ENCODE results near the gene TICAM1.
"Not testable (repeated sequence)": the region's sequence is repeated elsewhere in the genome, so short reads cannot be mapped to it uniquely, and the experiment has no call there.

TICAM1 gene

GRCh38 chr19:4823577-4823976, 7.9 kb downstream of the TICAM1 start:
- no peak for DNase-seq (ENCODE audit: low spot score)
- in situ Hi-C loops (cut with MboI; ENCODE audit: low sequenced_read_pairs, unreplicated experiment): no loop called here
- TF ChIP-seq CTCF (IDR thresholded peaks at IDR 0.05; ENCODE audit: borderline replicate concordance, control extremely low read depth, extremely low read depth, insufficient read depth, missing control alignments): no peak

DNA sequence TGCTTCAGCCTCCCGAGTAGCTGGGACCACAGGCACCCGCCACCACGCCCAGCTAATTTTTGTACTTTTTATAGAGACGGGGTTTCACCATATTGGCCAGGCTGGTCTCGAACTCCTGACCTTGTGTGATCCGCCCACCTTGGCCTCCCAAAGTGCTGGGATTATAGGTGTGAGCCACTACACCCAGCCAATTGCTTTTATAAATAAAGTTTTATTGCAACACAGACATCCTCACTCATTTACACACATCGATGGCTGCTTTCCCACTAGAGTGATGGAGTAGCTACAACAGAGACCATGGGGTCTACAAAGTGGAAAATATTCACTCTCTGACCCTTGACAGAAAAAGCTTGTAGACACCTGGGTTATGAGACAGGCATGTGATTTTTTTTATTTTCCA, 9.2 kb downstream of the TICAM1 start:
- DNase-seq (ENCODE audit: low spot score): not testable (repeated sequence)

DNA sequence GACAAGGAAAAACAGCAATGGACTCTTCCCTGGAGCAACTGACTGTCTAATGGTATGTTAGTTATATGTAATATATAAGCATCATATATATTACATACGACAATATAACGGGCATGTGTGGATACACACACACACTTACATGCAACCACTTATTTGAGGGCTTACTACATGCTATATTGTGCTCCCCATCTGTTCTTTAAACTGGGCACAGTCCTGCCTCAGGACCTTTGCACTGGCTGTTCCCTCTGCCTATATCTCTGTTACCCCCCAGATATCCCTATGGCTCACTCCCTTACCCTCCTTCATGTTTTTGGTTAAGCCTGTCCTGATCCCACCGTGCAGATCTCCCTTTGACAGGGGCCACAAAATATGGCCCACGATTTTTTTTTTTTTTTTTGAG, 10.2 kb downstream of the TICAM1 start:
- in situ Hi-C loops (cut with MboI; ENCODE audit: low sequenced_read_pairs, unreplicated experiment): no loop called here
- DNase-seq (ENCODE audit: low spot score): no peak

More for the DNA sequence above, 9.2 kb downstream of the TICAM1 start:
- in situ Hi-C loops (cut with MboI; ENCODE audit: low sequenced_read_pairs, unreplicated experiment): not testable (repeated sequence)

GRCh38 chr19:4817467-4818277, 13.8 kb downstream of the TICAM1 start:
- in situ Hi-C loops (cut with MboI; ENCODE audit: low sequenced_read_pairs, unreplicated experiment): no loop called here
- DNase-seq (ENCODE audit: low spot score): no peak
- TF ChIP-seq CTCF (IDR thresholded peaks at IDR 0.05; ENCODE audit: borderline replicate concordance, control extremely low read depth, extremely low read depth, insufficient read depth, missing control alignments): no peak

More for the DNA sequence above, 10.2 kb downstream of the TICAM1 start:
- TF ChIP-seq CTCF (IDR thresholded peaks at IDR 0.05; ENCODE audit: borderline replicate concordance, control extremely low read depth, extremely low read depth, insufficient read depth, missing control alignments): no peak

- DNase-seq (ENCODE audit: low spot score): no peak
- in situ Hi-C loops (cut with MboI; ENCODE audit: low sequenced_read_pairs, unreplicated experiment): no loop called here
- TF ChIP-seq CTCF (IDR thresholded peaks at IDR 0.05; ENCODE audit: borderline replicate concordance, control extremely low read depth, extremely low read depth, insufficient read depth, missing control alignments): no peak
Measured at GRCh38 chr19:4816950-4817278, 14.6 kb downstream of the TICAM1 start.

GRCh38 chr19:4816202-4816949, 15.1 kb downstream of the TICAM1 start:
- in situ Hi-C loops (cut with MboI; ENCODE audit: low sequenced_read_pairs, unreplicated experiment): no loop called here
- no peak for DNase-seq (ENCODE audit: low spot score)
- no peak for TF ChIP-seq CTCF (IDR thresholded peaks at IDR 0.05; ENCODE audit: borderline replicate concordance, control extremely low read depth, extremely low read depth, insufficient read depth, missing control alignments)
